ENCODE results near the gene PROM1. TPM values are rescaled to one million over a fixed set of nuclear protein-coding genes. Genes with fewer than 3 reads are reported as not detected.

The PROM1 gene
- total and polyA plus RNA-seq, 9 donors = 0.10 to 3.3 (median 0.81) TPM

DNA sequence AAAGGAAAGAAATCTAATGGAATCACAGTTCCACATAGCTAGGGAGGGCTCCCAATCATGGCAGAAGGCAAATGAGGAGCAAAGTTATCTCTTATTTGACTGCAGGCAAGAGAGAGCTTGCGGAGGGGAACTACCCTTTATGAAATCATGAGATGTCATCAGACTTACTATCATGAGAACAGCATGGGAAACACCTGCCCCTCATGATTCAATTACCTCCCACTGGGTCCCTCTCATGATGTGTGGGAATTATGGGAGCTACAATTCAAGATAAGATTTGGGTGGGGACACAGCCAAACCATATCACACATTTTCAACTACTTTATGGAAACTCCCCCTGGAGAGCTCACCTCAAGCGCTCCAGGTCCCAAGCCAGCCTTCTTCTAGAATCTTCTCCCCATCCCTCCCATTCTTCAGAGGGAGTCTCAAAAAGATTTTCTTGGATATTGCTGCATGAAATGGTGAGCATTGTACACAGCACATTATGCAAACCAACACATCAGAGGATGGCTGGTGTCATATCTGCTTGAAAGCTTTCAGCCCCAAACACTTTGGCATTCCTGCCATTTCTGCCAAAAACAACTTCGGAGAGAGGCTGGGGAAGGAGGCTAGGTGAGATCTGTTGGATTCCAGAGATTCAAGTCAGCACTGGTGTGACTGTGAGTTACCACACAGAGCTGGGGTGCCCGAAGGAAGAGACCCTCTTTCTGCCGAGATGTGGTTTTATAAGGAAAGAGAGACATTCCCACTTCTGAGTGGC, 152.2 kb downstream of the PROM1 start:
- Histone ChIP-seq H3K4me1 (ENCODE audit: insufficient read depth) (no peaks in the 10 kb centered on the region), H3K27ac (no peak overlapping the region), H3K9me3 (no peaks in the 10 kb centered on the region), H3K36me3 (no peaks in the 10 kb centered on the region), H3K27me3 (no peaks in the 10 kb centered on the region), H3K4me3 (no peak overlapping the region)
- intact Hi-C loops (cut with DNase I) = no loop called here
- no peak for TF ChIP-seq POLR2A (IDR thresholded peaks at IDR 0.05)
- no peak for TF ChIP-seq EP300 (IDR thresholded peaks at IDR 0.05)
- TF ChIP-seq, protein P1, sequence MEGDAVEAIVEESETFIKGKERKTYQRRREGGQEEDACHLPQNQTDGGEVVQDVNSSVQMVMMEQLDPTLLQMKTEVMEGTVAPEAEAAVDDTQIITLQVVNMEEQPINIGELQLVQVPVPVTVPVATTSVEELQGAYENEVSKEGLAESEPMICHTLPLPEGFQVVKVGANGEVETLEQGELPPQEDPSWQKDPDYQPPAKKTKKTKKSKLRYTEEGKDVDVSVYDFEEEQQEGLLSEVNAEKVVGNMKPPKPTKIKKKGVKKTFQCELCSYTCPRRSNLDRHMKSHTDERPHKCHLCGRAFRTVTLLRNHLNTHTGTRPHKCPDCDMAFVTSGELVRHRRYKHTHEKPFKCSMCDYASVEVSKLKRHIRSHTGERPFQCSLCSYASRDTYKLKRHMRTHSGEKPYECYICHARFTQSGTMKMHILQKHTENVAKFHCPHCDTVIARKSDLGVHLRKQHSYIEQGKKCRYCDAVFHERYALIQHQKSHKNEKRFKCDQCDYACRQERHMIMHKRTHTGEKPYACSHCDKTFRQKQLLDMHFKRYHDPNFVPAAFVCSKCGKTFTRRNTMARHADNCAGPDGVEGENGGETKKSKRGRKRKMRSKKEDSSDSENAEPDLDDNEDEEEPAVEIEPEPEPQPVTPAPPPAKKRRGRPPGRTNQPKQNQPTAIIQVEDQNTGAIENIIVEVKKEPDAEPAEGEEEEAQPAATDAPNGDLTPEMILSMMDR (IDR thresholded peaks at IDR 0.05) = no peak
- WGBS, 3 donors = 93 to 94% (median 94%) methylated on average over 5 of the region's 5 CpGs
- DNase-seq = no peak

DNA sequence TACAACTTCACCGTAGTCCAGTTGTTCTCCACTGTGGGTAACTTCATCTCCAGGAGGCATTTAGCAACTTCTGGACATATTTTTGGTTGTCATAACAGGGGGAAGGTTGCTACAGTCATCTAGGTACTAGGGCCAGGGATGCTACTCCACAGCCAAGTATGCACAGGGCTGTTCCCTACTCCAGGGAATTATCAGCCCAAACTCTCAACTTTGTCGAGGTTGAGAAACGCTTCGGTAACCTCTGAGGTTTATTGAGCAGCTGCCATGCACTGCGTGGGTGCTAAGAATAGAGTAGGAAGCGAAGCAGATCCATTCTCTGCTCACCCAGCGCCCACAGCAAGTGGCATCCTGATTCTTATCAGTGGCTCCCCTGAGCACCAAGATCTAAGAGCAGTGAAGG, 153.5 kb downstream of the PROM1 start:
- Histone ChIP-seq H3K4me3 (no peak overlapping the region), H3K27me3 (no peaks in the 10 kb centered on the region), H3K4me1 (ENCODE audit: insufficient read depth) (no peaks in the 10 kb centered on the region), H3K27ac (no peak overlapping the region), H3K9me3 (no peaks in the 10 kb centered on the region), H3K36me3 (no peaks in the 10 kb centered on the region)
- DNase-seq = no peak
- TF ChIP-seq, protein P1 (IDR thresholded peaks at IDR 0.05) = no peak
- TF ChIP-seq EP300 (IDR thresholded peaks at IDR 0.05) (no peak), POLR2A (IDR thresholded peaks at IDR 0.05) (no peak)
- intact Hi-C loops (cut with DNase I) = no loop called here
- WGBS, 3 donors = 60 to 77% (median 62%) methylated on average over 7 of the region's 7 CpGs

DNA sequence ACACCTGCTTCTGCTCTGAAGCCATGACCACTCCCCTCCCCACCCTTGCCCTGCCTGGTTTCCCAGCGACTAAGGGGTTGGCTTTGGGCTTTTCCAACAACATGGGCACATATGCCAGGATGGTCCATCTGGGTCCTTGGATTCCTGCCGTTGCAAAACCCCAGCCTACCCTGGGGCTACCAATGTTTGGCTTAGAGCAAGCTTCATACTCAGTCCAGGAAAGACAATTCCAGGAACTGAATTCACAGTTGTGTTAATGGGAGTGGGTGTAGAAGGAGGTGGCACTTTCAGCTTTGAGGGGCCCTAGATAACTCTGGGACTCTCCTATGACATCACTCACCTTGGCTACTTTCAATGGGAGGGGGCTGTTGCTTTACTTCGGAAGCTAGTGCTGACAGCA, 154.3 kb downstream of the PROM1 start:
- DNase-seq = no peak
- no peaks in the 10 kb centered on the region for H3K27me3 ChIP-seq
- no peak overlapping the region for H3K27ac ChIP-seq
- no peak for TF ChIP-seq EP300 (IDR thresholded peaks at IDR 0.05)
- TF ChIP-seq POLR2A (IDR thresholded peaks at IDR 0.05) = no peak
- TF ChIP-seq, protein P1 (IDR thresholded peaks at IDR 0.05) = no peak
- no peaks in the 10 kb centered on the region for H3K4me1 ChIP-seq (ENCODE audit: insufficient read depth)
- H3K36me3 ChIP-seq = no peaks in the 10 kb centered on the region
- WGBS, 3 donors = 59 to 65% (median 64%) methylated on average over 3 of the region's 3 CpGs
- H3K4me3 ChIP-seq = no peak overlapping the region
- no peaks in the 10 kb centered on the region for H3K9me3 ChIP-seq
- intact Hi-C loops (cut with DNase I) = no loop called here

DNA sequence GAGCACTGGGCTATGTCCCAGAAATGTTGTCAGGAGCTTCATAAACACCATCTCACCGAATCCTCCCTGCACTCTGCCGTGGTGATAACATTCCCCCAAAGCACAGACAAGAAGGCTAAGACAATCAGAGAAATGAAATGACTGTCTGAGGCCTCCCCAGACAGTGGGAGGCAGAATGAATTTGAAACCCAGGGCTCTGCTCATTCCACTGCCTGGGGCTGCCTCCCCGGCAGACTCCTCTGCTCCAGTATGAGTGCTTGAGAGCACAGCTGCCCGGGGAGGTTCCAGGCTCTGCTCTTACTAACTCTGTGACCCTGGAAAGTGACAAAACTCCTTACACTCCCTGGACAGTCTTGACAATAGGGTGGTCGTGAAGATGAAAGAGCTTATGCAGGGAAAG, 154.9 kb downstream of the PROM1 start:
- 11 to 24% (median 15%) methylated on average over 5 of the region's 5 CpGs for WGBS, 3 donors
- intact Hi-C loops (cut with DNase I) = no loop called here
- TF ChIP-seq POLR2A (IDR thresholded peaks at IDR 0.05) (no peak), EP300 (IDR thresholded peaks at IDR 0.05) (no peak)
- Histone ChIP-seq H3K27me3 (no peaks in the 10 kb centered on the region), H3K4me1 (ENCODE audit: insufficient read depth) (no peaks in the 10 kb centered on the region), H3K36me3 (no peaks in the 10 kb centered on the region), H3K9me3 (no peaks in the 10 kb centered on the region), H3K4me3 (no peak overlapping the region), H3K27ac (no peak overlapping the region)
- DNase-seq = no peak

DNA sequence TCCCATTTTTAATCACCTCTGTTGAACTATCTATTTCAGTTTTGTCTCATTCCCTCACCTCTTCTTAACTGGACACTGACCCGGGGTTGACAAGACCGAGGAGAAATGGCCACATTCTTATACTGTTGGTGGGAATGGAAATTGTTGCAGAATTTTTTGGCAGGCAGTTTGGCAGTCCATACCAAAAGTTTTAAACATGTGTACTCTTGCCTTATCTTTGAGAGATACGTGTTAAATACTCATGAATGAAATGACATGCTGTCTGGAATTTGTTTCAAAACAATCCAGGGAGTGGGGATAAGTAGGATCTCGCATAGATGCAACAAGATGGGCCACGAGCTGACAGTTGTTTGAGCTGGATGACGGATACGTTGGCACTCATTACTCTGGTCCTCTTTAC, 157.3 kb downstream of the PROM1 start:
- no peaks in the 10 kb centered on the region for H3K36me3 ChIP-seq
- no peaks in the 10 kb centered on the region for H3K4me1 ChIP-seq (ENCODE audit: insufficient read depth)
- H3K27me3 ChIP-seq = no peaks in the 10 kb centered on the region
- WGBS, 3 donors = 19 to 22% (median 20%) methylated on average over 7 of the region's 7 CpGs
- no peak for DNase-seq
- TF ChIP-seq, protein P1 (IDR thresholded peaks at IDR 0.05) = no peak
- TF ChIP-seq EP300 (IDR thresholded peaks at IDR 0.05) = no peak
- TF ChIP-seq POLR2A (IDR thresholded peaks at IDR 0.05) = no peak
- no peak overlapping the region for H3K27ac ChIP-seq
- intact Hi-C loops (cut with DNase I) = no loop called here
- H3K4me3 ChIP-seq = no peak overlapping the region
- H3K9me3 ChIP-seq = no peaks in the 10 kb centered on the region
